PFSK-1 (cell line): ENCODE data around the gene CYP2F1.

Source experiments
- POLR2AphosphoS5 ChIP-seq: IDR thresholded peaks from 2 replicates; pipeline ENCODE4 v1.6.1; 2012; ENCODE audit warnings: low read depth, mild to moderate bottlenecking, control low read depth, low read length, moderate library complexity
- REST ChIP-seq, 2 experiments: IDR thresholded peaks; 2 replicates each; pipeline versions ENCODE4 v1.6.1 to v1.8.0; 2011 to 2012; ENCODE audit warnings: low read depth in 2 of 2, low read length in 2 of 2, control low read depth in 1 of 2, inconsistent platforms in 1 of 2, mild to moderate bottlenecking in 1 of 2, moderate library complexity in 1 of 2; ENCODE audit not compliant: insufficient read depth in 1 of 2
- SIN3A ChIP-seq: IDR thresholded peaks from 2 replicates; pipeline ENCODE4 v1.6.1; 2012; ENCODE audit warnings: mild to moderate bottlenecking, low read length, moderate library complexity, borderline replicate concordance; ENCODE audit not compliant: insufficient read depth
- TAF1 ChIP-seq: IDR thresholded peaks from 2 replicates; pipeline ENCODE4 v1.6.1; 2012; ENCODE audit warnings: low read length, control low read depth, borderline replicate concordance; ENCODE audit not compliant: insufficient read depth

GRCh38 chr19:41172297-41173164 lies 58.3 kb downstream of the CYP2F1 start:
- TF ChIP-seq TAF1 (no peak), SIN3A (no peak), POLR2AphosphoS5 (no peak), REST (IDR thresholded peaks at IDR 0.05; ENCODE audit: insufficient read depth in 1 of 2, low read depth in 2 of 2, low read length in 2 of 2) (no peak)
